H1 (cell line): ENCODE results near the gene AFAP1L2. TPM values are rescaled to one million over a fixed set of nuclear protein-coding genes. Genes with fewer than 3 reads are reported as not detected.

Experiments
- CTCF ChIA-PET: fragments of 300-600 bp; sonication (Branson Sonifier 250); formaldehyde crosslinking; loops from one replicate; lab custom pipeline; 2021; ENCODE audit not compliant: partially characterized antibody; lab: Charles Lee
- POLR2A ChIA-PET: fragments of 300-600 bp; sonication (Branson Sonifier 250); formaldehyde crosslinking; loops from one replicate; lab custom pipeline; 2021; ENCODE audit warnings: inconsistent platforms; ENCODE audit not compliant: partially characterized antibody; lab: Charles Lee
- DNase-seq, 2 experiments: peaks; one replicate each; pipeline versions ENCODE4 v3.0.0 to v3.0.0-alpha.2; 2010 to 2022; ENCODE audit warnings: low spot score in 2 of 2, low read depth in 1 of 2, mixed read lengths in 1 of 2
- FAIRE-seq: peaks from 2 replicates; lab custom pipeline; 2011; peaks lifted over from hg19 to GRCh38; lab: Jason Lieb, UNC
- H2AFZ ChIP-seq: 2 replicates; pipeline ENCODE4 v1.8.1; 2012; ENCODE audit warnings: low read length, inconsistent platforms
- H2AK5ac ChIP-seq: 2 replicates; pipeline ENCODE4 v1.6.1; 2013; ENCODE audit warnings: low read depth, low read length
- H2BK120ac ChIP-seq: replicated peaks from 2 replicates; pipeline ENCODE3; 2013; ENCODE audit warnings: low read depth, low read length, inconsistent platforms
- H2BK12ac ChIP-seq: 2 replicates; pipeline ENCODE4 v1.6.1; 2013; ENCODE audit warnings: low read depth, low read length
- H2BK15ac ChIP-seq: 2 replicates; pipeline ENCODE4 v1.6.1; 2013; ENCODE audit warnings: low read length
- H2BK20ac ChIP-seq: 2 replicates; pipeline ENCODE4 v1.6.1; 2013; ENCODE audit warnings: low read length
- H2BK5ac ChIP-seq: 2 replicates; pipeline ENCODE4 v1.6.1; 2013; ENCODE audit warnings: low read depth, low read length
- H3K14ac ChIP-seq: 2 replicates; pipeline ENCODE4 v1.6.1; 2013; ENCODE audit warnings: inconsistent platforms; ENCODE audit not compliant: insufficient read length
- H3K18ac ChIP-seq: 2 replicates; pipeline ENCODE4 v1.6.1; 2013; ENCODE audit warnings: low read length; ENCODE audit errors: extremely low read depth
- H3K23ac ChIP-seq: 2 replicates; pipeline ENCODE4 v1.6.1; 2013; ENCODE audit warnings: inconsistent platforms; ENCODE audit not compliant: insufficient read length
- H3K23me2 ChIP-seq: 2 replicates; pipeline ENCODE4 v1.6.1; 2013; ENCODE audit warnings: low read depth, low read length
- H3K27ac ChIP-seq: 2 replicates; pipeline ENCODE4 v1.6.1; 2011; ENCODE audit warnings: low read depth, low read length, inconsistent platforms
- H3K27me3 ChIP-seq, 4 experiments: replicated peaks in 1 of 4; 1 replicate in 1 of 4; 2 replicates in 3 of 4; pipeline versions ENCODE4 v1.6.1 to v1.8.1; 2011 to 2013; ENCODE audit warnings: low read length in 3 of 4, mild to moderate bottlenecking in 3 of 4, inconsistent platforms in 2 of 4, mixed read lengths in 2 of 4, moderate library complexity in 1 of 4; ENCODE audit not compliant: control insufficient read depth in 3 of 4, insufficient read depth in 3 of 4; ENCODE audit errors: extremely low read depth in 1 of 4
- H3K36me3 ChIP-seq, 4 experiments: 2 replicates each; pipeline versions ENCODE4 v1.6.1 to v1.8.1; 2011 to 2013; ENCODE audit warnings: mild to moderate bottlenecking in 4 of 4, low read length in 3 of 4, moderate library complexity in 2 of 4, control low read depth in 1 of 4, inconsistent platforms in 1 of 4; ENCODE audit not compliant: insufficient read depth in 4 of 4, control insufficient read depth in 2 of 4
- H3K4ac ChIP-seq: replicated peaks from 2 replicates; pipeline ENCODE3; 2013; ENCODE audit warnings: low read length, low read depth, mixed read lengths, inconsistent platforms; ENCODE audit not compliant: insufficient read length
- H3K4me1 ChIP-seq, 4 experiments: replicated peaks in 1 of 4; 1 replicate in 1 of 4; 2 replicates in 3 of 4; pipeline versions ENCODE4 v1.6.1 to v1.8.1; 2011 to 2013; ENCODE audit warnings: low read length in 3 of 4, inconsistent platforms in 2 of 4, mixed read lengths in 1 of 4; ENCODE audit not compliant: insufficient read depth in 4 of 4, control insufficient read depth in 3 of 4
- H3K4me2 ChIP-seq, 2 experiments: 2 replicates each; pipeline versions ENCODE4 v1.6.1 to v1.8.1; 2011 to 2013; ENCODE audit warnings: low read depth in 2 of 2, low read length in 2 of 2, control low read depth in 1 of 2, inconsistent platforms in 1 of 2, mild to moderate bottlenecking in 1 of 2; ENCODE audit not compliant: insufficient read depth in 1 of 2
- H3K4me3 ChIP-seq, 4 experiments: fragments of 200-600, 300-600 bp in 1 of 4; sonication (generic), shearing (Covaris generic), sonication (Bioruptor Twin) in 1 of 4; 2 replicates each; pipeline versions ENCODE4 v1.5.1 to v1.8.1; 2011 to 2016; ENCODE audit warnings: low read length in 4 of 4, low read depth in 3 of 4, control low read depth in 2 of 4, inconsistent platforms in 2 of 4, mild to moderate bottlenecking in 2 of 4, mixed read lengths in 1 of 4, moderate library complexity in 1 of 4; ENCODE audit not compliant: insufficient read depth in 2 of 4; ENCODE audit errors: extremely low read depth in 1 of 4
- H3K56ac ChIP-seq: replicated peaks from 2 replicates; pipeline ENCODE3; 2013; ENCODE audit warnings: low read depth, mild to moderate bottlenecking, mixed read lengths, low read length, inconsistent platforms; ENCODE audit not compliant: insufficient read length
- H3K79me1 ChIP-seq: 2 replicates; pipeline ENCODE4 v1.6.1; 2013; ENCODE audit warnings: low read depth, low read length, control low read depth
- H3K79me2 ChIP-seq, 2 experiments: 2 replicates each; pipeline versions ENCODE4 v1.6.1 to v1.8.1; 2012 to 2013; ENCODE audit warnings: low read length in 2 of 2, mild to moderate bottlenecking in 2 of 2, inconsistent platforms in 1 of 2; ENCODE audit not compliant: insufficient read depth in 2 of 2, control insufficient read depth in 1 of 2
- H3K9ac ChIP-seq, 4 experiments: replicated peaks in 1 of 4; 1 replicate in 1 of 4; 2 replicates in 3 of 4; pipeline versions ENCODE4 v1.6.1 to v1.8.1; 2011 to 2013; ENCODE audit warnings: low read depth in 3 of 4, low read length in 3 of 4, control low read depth in 2 of 4, mild to moderate bottlenecking in 2 of 4, moderate library complexity in 2 of 4, inconsistent platforms in 1 of 4; ENCODE audit errors: extremely low read depth in 1 of 4
- H3K9me3 ChIP-seq, 2 experiments: 2 replicates each; pipeline versions ENCODE4 v1.6.1 to v1.8.1; 2012 to 2013; ENCODE audit warnings: mild to moderate bottlenecking in 2 of 2, moderate library complexity in 2 of 2, control low read depth in 1 of 2, inconsistent platforms in 1 of 2, low read depth in 1 of 2, low read length in 1 of 2, mixed read lengths in 1 of 2; ENCODE audit not compliant: insufficient read depth in 2 of 2
- H4K20me1 ChIP-seq, 2 experiments: replicated peaks in 1 of 2; 2 replicates each; pipeline versions ENCODE3 to v1.8.1; 2011 to 2013; ENCODE audit warnings: inconsistent platforms in 2 of 2, low read length in 2 of 2, mild to moderate bottlenecking in 1 of 2; ENCODE audit not compliant: insufficient read depth in 2 of 2, control insufficient read depth in 1 of 2
- H4K5ac ChIP-seq: 2 replicates; pipeline ENCODE4 v1.6.1; 2013; ENCODE audit warnings: low read length, low read depth, mixed read lengths, inconsistent platforms; ENCODE audit not compliant: insufficient read length
- H4K8ac ChIP-seq: 2 replicates; pipeline ENCODE4 v1.8.0; 2013; ENCODE audit warnings: mild to moderate bottlenecking, moderate library complexity, low read length, inconsistent platforms; ENCODE audit not compliant: insufficient read depth; ENCODE audit errors: extremely low read depth
- H4K91ac ChIP-seq: replicated peaks from 2 replicates; pipeline ENCODE3; 2013; ENCODE audit warnings: low read length, mixed read lengths, inconsistent platforms; ENCODE audit not compliant: insufficient read length
- JUND ChIP-seq: IDR thresholded peaks from 2 replicates; pipeline ENCODE4 v1.6.1; 2011; ENCODE audit warnings: mild to moderate bottlenecking, improper control_type of control experiment, low read length
- SP4 ChIP-seq: IDR thresholded peaks from 2 replicates; pipeline ENCODE4 v1.6.1; 2012; ENCODE audit warnings: low read length, inconsistent platforms
- WGBS, 2 experiments: shearing (Covaris generic) in 1 of 2; methylation state at CpG; one replicate each; pipeline versions ENCODE4 v1.1.6 to v1.1.7; 2013 to 2015; ENCODE audit warnings: low lambda C conversion rate in 2 of 2, mixed read lengths in 2 of 2, inconsistent platforms in 1 of 2, low coverage in 1 of 2, missing lambda C conversion rate in 1 of 2; ENCODE audit not compliant: insufficient replicate concordance in 2 of 2, insufficient coverage in 1 of 2, insufficient read length in 1 of 2; ENCODE audit errors: extremely low coverage in 1 of 2, missing lambda C conversion rate in 1 of 2; 5-methylcytosine and 5-hydroxymethylcytosine counted together
- polyA plus RNA-seq, 7 experiments: library from polyadenylated mRNA; depleted of rRNA in 3 of 7; stranded (reverse) in 5 of 7; unstranded in 2 of 7; fragments of >200 nt in 5 of 7; fragments of 200-250 nt in 2 of 7; gene quantifications; 1 replicate in 5 of 7; 2 replicates in 1 of 7; 4 replicates in 1 of 7; pipeline versions ENCODE4 v1.2.1 to v1.2.3, GENCODE V29; 2011 to 2013; ENCODE audit warnings: missing spikeins in 2 of 7, mixed read lengths in 2 of 7
- total RNA-seq: library from RNA; stranded (reverse); fragmentation: NEBNext Ultra II Directional; extraction: Animal tissue kit (Norgen Biotek cat#: 25700); gene quantifications from 2 replicates; pipeline ENCODE4 v1.2.1, GENCODE V29; 2021

The AFAP1L2 gene
- total and polyA plus RNA-seq, 2 of the 8 experiments (the other 6 are each of a cell fraction or from before 2014, with no cell fraction given) = 3.9 to 6.4 TPM

DNA sequence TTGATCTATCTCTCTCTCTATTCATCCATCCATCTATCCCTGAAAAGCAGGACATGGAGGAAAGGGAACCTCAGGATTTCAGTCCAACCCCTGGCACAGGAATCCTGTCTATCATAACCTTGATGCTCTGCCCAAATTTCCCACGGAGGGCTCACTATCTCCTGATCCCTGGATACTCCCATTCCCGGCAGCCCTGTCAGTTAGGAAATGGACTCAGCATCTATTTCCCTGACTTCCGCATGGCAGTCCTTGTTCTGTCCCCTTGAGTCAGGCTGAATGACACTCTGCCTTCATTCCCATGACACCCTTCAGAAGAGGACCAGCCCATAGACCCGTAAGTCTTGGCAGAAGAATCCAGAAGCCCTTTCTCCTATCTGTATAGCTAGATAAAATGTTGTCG is 87.6 kb downstream of the AFAP1L2 start:
- Histone ChIP-seq H4K20me1 (no peaks in the 10 kb centered on the region), H4K91ac (no peak overlapping the region), H3K4ac (no peak overlapping the region), H2BK15ac (no peak overlapping the region), H3K4me3 (no peak overlapping the region), H3K9me3 (no peaks in the 10 kb centered on the region), H3K4me2 (no peak overlapping the region), H3K27me3 (0 out of 7 replicates have a peak, but pooled peaks cover 0 to 2% (median 0%) of the 10 kb centered on the region in 4 experiments), H3K79me1 (no peaks in the 10 kb centered on the region), H3K4me1 (peaks cover 0 to 8% (median 5%) of the 10 kb centered on the region in 4 experiments; a peak in 5 of 7 replicates), H3K14ac (no peak overlapping the region), H3K23ac (no peak overlapping the region), H2BK5ac (no peak overlapping the region), H3K56ac (no peak overlapping the region), H3K9ac (no peak overlapping the region), H2BK12ac (no peak overlapping the region), H3K27ac (no peak overlapping the region), H4K8ac (no peak overlapping the region), H3K23me2 (peaks cover 2% of the 10 kb centered on the region; the same call in 1 of the 2 replicates), H2AFZ (no peak overlapping the region), H3K36me3 (no peaks in the 10 kb centered on the region), H3K79me2 (no peaks in the 10 kb centered on the region), H2BK120ac (no peak overlapping the region), H2AK5ac (no peak overlapping the region), H2BK20ac (no peak overlapping the region), H4K5ac (no peak overlapping the region), H3K18ac (no peak overlapping the region)
- WGBS, 2 experiments = 82% methylated on average over 5 of the region's 5 CpGs; no CpG with 5 or more reads in 1 of the 2 experiments
- ChIA-PET POLR2A (no interaction called here), CTCF (interaction anchor here (0.9 kb wide), 1 partner anchor 12 kb away, joined by 4 read pairs; no protein-coding TSS in a partner anchor)
- FAIRE-seq (no peak), DNase-seq (no peak)
- TF ChIP-seq JUND (no peak), SP4 (no peak)
